Sigmoid colon (tissue), 4 donors: ENCODE results near the gene ZBTB5.

Source experiments
- CTCF ChIP-seq, 4 experiments: fragments of 450-650 bp in 3 of 4; fragments of 200-600 bp in 1 of 4; IDR thresholded peaks; one replicate each; pipeline ENCODE4 v1.5.1; 2016 to 2019; ENCODE audit warnings: antibody characterized with exemption in 4 of 4, mild to moderate bottlenecking in 3 of 4, moderate library complexity in 2 of 4
- POLR2A ChIP-seq, 2 donors: fragments of 450-650 bp; IDR thresholded peaks; one replicate each; pipeline ENCODE4 v1.6.1; 2016; ENCODE audit warnings: antibody characterized with exemption in 2 of 2, mild to moderate bottlenecking in 2 of 2, moderate library complexity in 2 of 2
- POLR2AphosphoS5 ChIP-seq, 4 donors: sonication (generic); formaldehyde crosslinking; IDR thresholded peaks; one replicate each; pipeline ENCODE4 v1.6.1; 2017; ENCODE audit warnings: antibody characterized with exemption in 4 of 4

- TF ChIP-seq CTCF (IDR thresholded peaks at IDR 0.05) (no peak), POLR2AphosphoS5 (IDR thresholded peaks at IDR 0.05) (no peak), POLR2A (IDR thresholded peaks at IDR 0.05) (no peak)
Measured at GRCh38 chr9:37392272-37392671, 73.0 kb downstream of the ZBTB5 start.
